NT2/D1 (cell line): ENCODE data around the gene MYO15B.

Experiments
- YY1 ChIP-seq: IDR thresholded peaks from 2 replicates; pipeline ENCODE4 v1.6.1; 2011; ENCODE audit not compliant: insufficient read length, insufficient read depth
- ZNF274 ChIP-seq: IDR thresholded peaks from 2 replicates; pipeline ENCODE4 v1.6.1; 2011; ENCODE audit warnings: mild to moderate bottlenecking, low read depth, low read length

DNA sequence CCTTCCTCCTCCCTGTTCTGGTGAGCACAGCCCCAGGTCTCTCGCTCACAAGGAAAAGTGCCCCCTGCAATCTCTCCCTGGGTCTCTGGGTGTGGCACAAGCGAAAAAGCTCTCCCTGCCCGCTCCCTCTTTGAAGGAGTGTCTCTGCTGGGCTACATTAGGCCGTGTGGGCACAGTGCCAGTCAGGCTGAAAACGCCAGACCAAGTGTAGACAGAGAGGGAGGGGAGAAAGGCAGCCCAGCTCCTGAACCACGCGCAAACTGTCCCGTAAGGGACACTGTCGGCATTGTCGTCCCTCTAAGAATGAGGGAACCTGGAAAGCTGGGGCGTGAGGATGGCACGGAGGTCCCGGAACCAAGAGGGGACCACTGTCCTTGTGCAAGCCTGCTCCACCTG, 49.5 kb downstream of the MYO15B start:
- no peak for TF ChIP-seq YY1
- TF ChIP-seq ZNF274 = no peak
